ENCODE data around the gene GDI2. TPM values are rescaled to one million over a fixed set of nuclear protein-coding genes. Genes with fewer than 3 reads are reported as not detected.

Gene GDI2
- total RNA-seq, 2 experiments from 2014 or later = 265 to 292 TPM

GRCh38 chr10:5741276-5741675 lies 72.0 kb downstream of the GDI2 start:
- intact Hi-C loops (cut with micrococcal nuclease; ENCODE audit: unreplicated experiment) = loop anchor here (10.0 kb wide), 1 partner anchor 296 kb away; no protein-coding TSS in a partner anchor
- ChIA-PET CTCF (ENCODE audit: unreplicated experiment) (interaction anchor here (0.7 kb wide), 1 partner anchor 112 kb away, joined by 3 read pairs; no protein-coding TSS in a partner anchor), POLR2A (interaction anchor here (0.9 to 2.2 kb wide), 8 partner anchors 15 to 45 kb away, joined by 3 to 6 read pairs (median 4); no protein-coding TSS in a partner anchor)
- no peak for TF ChIP-seq CTCF (conservative IDR thresholded peaks at IDR 0.05; ENCODE audit: low read length)
- TF ChIP-seq EZH2phosphoT487 (IDR thresholded peaks at IDR 0.05; ENCODE audit: borderline replicate concordance, low read depth, low read length) = no peak
- H3K4me3 ChIP-seq (ENCODE audit: low read depth, low read length, poor library complexity, severe bottlenecking) = peak overlapping the region; percentile 20
- DNase-seq (ENCODE audit: low spot score) = peak; percentile 77
- no peaks in the 10 kb centered on the region for H3K9me2 ChIP-seq (ENCODE audit: insufficient read depth, low read length)
- H3K79me2 ChIP-seq (ENCODE audit: insufficient read depth, low read depth, low read length) = peaks cover 55% of the 10 kb centered on the region; the same call in 1 of the 2 replicates
- H2AFZ ChIP-seq (ENCODE audit: low read length) = no peak overlapping the region
- H3K4me1 ChIP-seq (ENCODE audit: insufficient read depth, low read length, poor library complexity, severe bottlenecking) = peaks cover 26% of the 10 kb centered on the region
- H3K27ac ChIP-seq (ENCODE audit: low read depth, low read length, poor library complexity, severe bottlenecking) = peak overlapping the region; percentile 66
- H3K4me2 ChIP-seq (ENCODE audit: low read length) = peak overlapping the region; percentile 51
- H3K9me3 ChIP-seq (ENCODE audit: low read length) = no peaks in the 10 kb centered on the region
- peaks cover 100% of the 10 kb centered on the region for H3K36me3 ChIP-seq (ENCODE audit: insufficient read depth, low read length)
- peaks cover 4% of the 10 kb centered on the region; the same call in 1 of the 2 replicates for H4K20me1 ChIP-seq (ENCODE audit: insufficient read depth, low read length)
- BruUV-seq (replicated peaks) = no TSS peak

- intact Hi-C loops (cut with micrococcal nuclease; ENCODE audit: unreplicated experiment) = loop anchor here (5.0 kb wide), 1 partner anchor 106 kb away; no protein-coding TSS in a partner anchor
- H4K20me1 ChIP-seq (ENCODE audit: insufficient read depth, low read length) = peaks cover 4% of the 10 kb centered on the region; the same call in 1 of the 2 replicates
- no TSS peak for BruUV-seq (replicated peaks)
- H3K4me2 ChIP-seq (ENCODE audit: low read length) = no peak overlapping the region
- POLR2A ChIA-PET = no interaction called here
- no peak for DNase-seq (ENCODE audit: low spot score)
- H3K4me1 ChIP-seq (ENCODE audit: insufficient read depth, low read length, poor library complexity, severe bottlenecking) = peaks cover 34% of the 10 kb centered on the region
- CTCF ChIA-PET (ENCODE audit: unreplicated experiment) = no interaction called here
- no peak overlapping the region for H3K27ac ChIP-seq (ENCODE audit: low read depth, low read length, poor library complexity, severe bottlenecking)
- H3K36me3 ChIP-seq (ENCODE audit: insufficient read depth, low read length) = peaks cover 99% of the 10 kb centered on the region
- H3K9me2 ChIP-seq (ENCODE audit: insufficient read depth, low read length) = no peaks in the 10 kb centered on the region
- no peaks in the 10 kb centered on the region for H3K9me3 ChIP-seq (ENCODE audit: low read length)
- TF ChIP-seq CTCF (conservative IDR thresholded peaks at IDR 0.05; ENCODE audit: low read length) (no peak), EZH2phosphoT487 (IDR thresholded peaks at IDR 0.05; ENCODE audit: borderline replicate concordance, low read depth, low read length) (no peak)
- no peak overlapping the region for H3K4me3 ChIP-seq (ENCODE audit: low read depth, low read length, poor library complexity, severe bottlenecking)
- no peak overlapping the region for H2AFZ ChIP-seq (ENCODE audit: low read length)
- H3K79me2 ChIP-seq (ENCODE audit: insufficient read depth, low read depth, low read length) = peaks cover 79% of the 10 kb centered on the region; the same call in 1 of the 2 replicates
Measured at GRCh38 chr10:5738427-5738826, 74.8 kb downstream of the GDI2 start.

GRCh38 chr10:5737352-5737751 lies 75.9 kb downstream of the GDI2 start:
- Histone ChIP-seq H3K9me2 (ENCODE audit: insufficient read depth, low read length) (no peaks in the 10 kb centered on the region), H3K4me2 (ENCODE audit: low read length) (no peak overlapping the region), H4K20me1 (ENCODE audit: insufficient read depth, low read length) (peaks cover 4% of the 10 kb centered on the region; the same call in 1 of the 2 replicates), H3K4me1 (ENCODE audit: insufficient read depth, low read length, poor library complexity, severe bottlenecking) (peaks cover 35% of the 10 kb centered on the region), H3K27ac (ENCODE audit: low read depth, low read length, poor library complexity, severe bottlenecking) (no peak overlapping the region), H3K9me3 (ENCODE audit: low read length) (no peaks in the 10 kb centered on the region), H3K79me2 (ENCODE audit: insufficient read depth, low read depth, low read length) (peaks cover 72% of the 10 kb centered on the region; the same call in 1 of the 2 replicates), H3K36me3 (ENCODE audit: insufficient read depth, low read length) (peaks cover 99% of the 10 kb centered on the region), H2AFZ (ENCODE audit: low read length) (no peak overlapping the region), H3K4me3 (ENCODE audit: low read depth, low read length, poor library complexity, severe bottlenecking) (no peak overlapping the region)
- no TSS peak for BruUV-seq (replicated peaks)
- ChIA-PET POLR2A (interaction anchor here (0.6 to 1.8 kb wide), 5 partner anchors 11 to 282 kb away, joined by 3 to 6 read pairs (median 4); no protein-coding TSS in a partner anchor), CTCF (ENCODE audit: unreplicated experiment) (interaction anchor here (1.1 kb wide), 1 partner anchor 39 kb away, joined by 3 read pairs; no protein-coding TSS in a partner anchor)
- peak; percentile 43 for DNase-seq (ENCODE audit: low spot score)
- peak; percentile 70 for TF ChIP-seq CTCF (conservative IDR thresholded peaks at IDR 0.05; ENCODE audit: low read length)
- TF ChIP-seq EZH2phosphoT487 (IDR thresholded peaks at IDR 0.05; ENCODE audit: borderline replicate concordance, low read depth, low read length) = no peak
- intact Hi-C loops (cut with micrococcal nuclease; ENCODE audit: unreplicated experiment) = loop anchor here (5.0 kb wide), 1 partner anchor 105 kb away; no protein-coding TSS in a partner anchor

Data from OCI-LY7 (cell line).